ENCODE results near the gene SMARCB1. TPM values are rescaled to one million over a fixed set of nuclear protein-coding genes. Genes with fewer than 3 reads are reported as not detected.

Gene SMARCB1
- total RNA-seq, 1 experiment from 2014 or later: 136 TPM

- H3K79me1 ChIP-seq (ENCODE audit: insufficient read depth, low read depth, low read length, poor library complexity, severe bottlenecking): no peaks in the 10 kb centered on the region
- H2BK5ac ChIP-seq (ENCODE audit: insufficient read length, low read length): no peak overlapping the region
- H3K23ac ChIP-seq (ENCODE audit: insufficient read length, low read depth, low read length): no peak overlapping the region
- no peak for DNase-seq
- no peaks in the 10 kb centered on the region for H3K27me3 ChIP-seq (ENCODE audit: insufficient read depth, low read length)
- no peaks in the 10 kb centered on the region; the same call in 1 of the 2 replicates for H3K4me1 ChIP-seq (ENCODE audit: insufficient read depth, low read length)
- peak overlapping the region; percentile 68; the same call in 1 of the 2 replicates for H2BK15ac ChIP-seq (ENCODE audit: low read depth, low read length)
- H3K9me3 ChIP-seq (ENCODE audit: control insufficient read depth, low read depth, low read length): no peaks in the 10 kb centered on the region
- no peak overlapping the region for H3K4me2 ChIP-seq (ENCODE audit: insufficient read depth, insufficient read length, low read length)
- H3K4me1 Mint-ChIP-seq: peaks cover 19 to 47% of the 10 kb centered on the region in 2 experiments
- no peak overlapping the region; a peak in 3 of 5 replicates for H3K4me3 Mint-ChIP-seq
- H3K56ac ChIP-seq (ENCODE audit: insufficient read length, low read depth, low read length): no peak overlapping the region
- H2BK20ac ChIP-seq (ENCODE audit: low read depth, low read length, poor library complexity, severe bottlenecking): no peak overlapping the region
- H2AK5ac ChIP-seq (ENCODE audit: insufficient read length, low read length): no peak overlapping the region
- no peak overlapping the region for H4K91ac ChIP-seq (ENCODE audit: insufficient read length, low read depth, low read length)
- H3K9me3 Mint-ChIP-seq: no peaks in the 10 kb centered on the region; a peak in 1 of 5 replicates
- H3K27me3 Mint-ChIP-seq (ENCODE audit: low read depth): peaks cover 8% of the 10 kb centered on the region
- no peak overlapping the region; the same call in 1 of the 2 replicates for H3K14ac ChIP-seq (ENCODE audit: insufficient read depth, low read length)
- peaks cover 8% of the 10 kb centered on the region for H3K23me2 ChIP-seq (ENCODE audit: insufficient read length, low read depth, low read length, poor library complexity, severe bottlenecking)
- H2AFZ ChIP-seq (ENCODE audit: low read length): no peak overlapping the region
- no peak overlapping the region for H2BK12ac ChIP-seq (ENCODE audit: insufficient read length, low read depth, low read length)
- H3T11ph ChIP-seq (ENCODE audit: low read length): no peak overlapping the region
- H3K79me2 ChIP-seq (ENCODE audit: insufficient read depth, low read length): no peaks in the 10 kb centered on the region
- H3K27ac Mint-ChIP-seq: no peak overlapping the region
- no peak overlapping the region for H3K9ac ChIP-seq (ENCODE audit: extremely low read depth, insufficient read length, low read length)
- no peak overlapping the region for H3K18ac ChIP-seq (ENCODE audit: insufficient read length, low read depth, low read length)
- no peak for TF ChIP-seq CTCF (conservative IDR thresholded peaks at IDR 0.05)
- no peak overlapping the region for H4K5ac ChIP-seq (ENCODE audit: insufficient read length, low read depth, low read length)
- H2BK120ac ChIP-seq (ENCODE audit: low read depth, low read length, poor library complexity, severe bottlenecking): no peak overlapping the region
- no peak overlapping the region for H4K8ac ChIP-seq (replicated peaks; ENCODE audit: insufficient read length, low read depth, low read length)
- no peak overlapping the region for H3K27ac ChIP-seq (ENCODE audit: insufficient read length, low read depth, low read length)
- no peaks in the 10 kb centered on the region for H4K20me1 ChIP-seq (ENCODE audit: control insufficient read depth, insufficient read depth, insufficient read length)
- no peaks in the 10 kb centered on the region; a peak in 1 of 7 replicates for H3K36me3 Mint-ChIP-seq (ENCODE audit: insufficient read depth in 1 of 3, low read depth in 3 of 3)
- WGBS (ENCODE audit: extremely low coverage, insufficient read length, low lambda C conversion rate): no CpG with 5 or more reads among the region's 16 CpGs
- H3K4ac ChIP-seq (ENCODE audit: low read depth, low read length): no peak overlapping the region
Measured at GRCh38 chr22:23752750-23753149, 34.0 kb upstream of the SMARCB1 start.
